Suprapubic skin (tissue), 4 donors: ENCODE results near the gene AQP12A. TPM values are rescaled to one million over a fixed set of nuclear protein-coding genes. Genes with fewer than 3 reads are reported as not detected.

Source experiments
- DNase-seq, 2 donors: peaks; one replicate each; pipeline ENCODE4 v3.0.0-alpha.2; 2019; ENCODE audit warnings: low spot score in 2 of 2
- H3K27ac ChIP-seq: fragments of 200-600 bp; sonication (generic); one replicate; pipeline ENCODE4 v1.5.1; 2019
- H3K27me3 ChIP-seq: fragments of 200-600 bp; sonication (generic); one replicate; pipeline ENCODE4 v1.5.1; 2019
- H3K36me3 ChIP-seq: fragments of 200-600 bp; sonication (generic); one replicate; pipeline ENCODE4 v1.5.1; 2019
- H3K4me1 ChIP-seq: fragments of 200-600 bp; sonication (generic); one replicate; pipeline ENCODE4 v1.5.1; 2019
- H3K4me3 ChIP-seq: fragments of 200-600 bp; sonication (generic); one replicate; pipeline ENCODE4 v1.5.1; 2019; ENCODE audit warnings: mild to moderate bottlenecking
- H3K9me3 ChIP-seq: fragments of 200-600 bp; sonication (generic); one replicate; pipeline ENCODE4 v1.5.1; 2019
- EP300 ChIP-seq: sonication (generic); formaldehyde crosslinking; IDR thresholded peaks from one replicate; pipeline ENCODE4 v1.6.1; 2017; ENCODE audit warnings: antibody characterized with exemption
- POLR2A ChIP-seq, 2 donors: fragments of 450-650 bp; IDR thresholded peaks; one replicate each; pipeline ENCODE4 v1.6.1; 2017; ENCODE audit warnings: antibody characterized with exemption in 2 of 2, mild to moderate bottlenecking in 2 of 2, moderate library complexity in 2 of 2
- POLR2AphosphoS5 ChIP-seq, 3 donors: sonication (generic); formaldehyde crosslinking; IDR thresholded peaks; one replicate each; pipeline ENCODE4 v1.6.1; 2017; ENCODE audit warnings: antibody characterized with exemption in 3 of 3
- whole genome bisulfite sequencing: methylation state at CpG from one replicate; pipeline ENCODE4 v1.1.5; 2018; 5-methylcytosine and 5-hydroxymethylcytosine counted together
- total RNA-seq, 4 donors: library from RNA; depleted of rRNA; stranded (reverse); fragments of >200 nt; gene quantifications; one replicate each; pipeline ENCODE4 v1.1.0, GENCODE V29; 2016
- TF ChIP-seq, protein P1 (sequence below), 2 donors: fragments of 200-600 bp in 1 of 2; fragments of 450-650 bp in 1 of 2; sonication (generic) in 1 of 2; IDR thresholded peaks; one replicate each; pipeline ENCODE4 v1.5.1; 2016 to 2019; ENCODE audit warnings: antibody characterized with exemption in 2 of 2, mild to moderate bottlenecking in 1 of 2, moderate library complexity in 1 of 2

AQP12A gene
- total RNA-seq, 4 donors from 2014 or later, result not detected

DNA sequence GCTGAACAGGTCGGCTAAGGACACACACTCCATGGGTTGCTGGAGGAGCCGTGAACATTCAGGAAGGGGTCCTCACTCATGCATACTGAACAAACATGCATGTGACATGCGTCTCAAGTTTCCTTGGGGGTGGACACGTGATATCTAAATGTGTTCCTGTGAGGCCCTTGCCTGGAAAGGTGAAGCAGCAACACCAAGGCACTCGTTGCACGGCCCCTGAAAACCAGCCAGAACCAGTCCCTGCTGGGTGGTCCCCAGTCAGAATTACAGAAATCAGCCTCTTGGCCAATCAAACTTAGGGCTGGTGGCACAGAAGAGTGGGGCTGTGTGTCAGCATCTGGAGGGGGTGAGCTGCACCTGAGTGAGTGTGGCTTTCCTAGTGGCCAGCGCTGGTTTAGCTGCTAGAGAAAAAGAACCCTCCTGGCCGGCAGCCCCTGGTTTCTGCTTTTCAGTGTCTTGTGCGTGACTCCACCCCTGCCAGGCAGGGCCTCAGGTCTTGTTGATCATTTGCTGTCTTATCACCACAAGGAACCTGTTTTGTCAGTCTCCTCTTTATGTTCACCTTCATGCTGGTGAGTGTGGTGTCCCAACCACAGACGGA, 5.8 kb upstream of the AQP12A start:
- no peaks in the 10 kb centered on the region for H3K4me1 ChIP-seq
- TF ChIP-seq EP300 (no peak), POLR2A (IDR thresholded peaks at IDR 0.05) (no peak), POLR2AphosphoS5 (IDR thresholded peaks at IDR 0.05) (no peak)
- TF ChIP-seq, protein P1, sequence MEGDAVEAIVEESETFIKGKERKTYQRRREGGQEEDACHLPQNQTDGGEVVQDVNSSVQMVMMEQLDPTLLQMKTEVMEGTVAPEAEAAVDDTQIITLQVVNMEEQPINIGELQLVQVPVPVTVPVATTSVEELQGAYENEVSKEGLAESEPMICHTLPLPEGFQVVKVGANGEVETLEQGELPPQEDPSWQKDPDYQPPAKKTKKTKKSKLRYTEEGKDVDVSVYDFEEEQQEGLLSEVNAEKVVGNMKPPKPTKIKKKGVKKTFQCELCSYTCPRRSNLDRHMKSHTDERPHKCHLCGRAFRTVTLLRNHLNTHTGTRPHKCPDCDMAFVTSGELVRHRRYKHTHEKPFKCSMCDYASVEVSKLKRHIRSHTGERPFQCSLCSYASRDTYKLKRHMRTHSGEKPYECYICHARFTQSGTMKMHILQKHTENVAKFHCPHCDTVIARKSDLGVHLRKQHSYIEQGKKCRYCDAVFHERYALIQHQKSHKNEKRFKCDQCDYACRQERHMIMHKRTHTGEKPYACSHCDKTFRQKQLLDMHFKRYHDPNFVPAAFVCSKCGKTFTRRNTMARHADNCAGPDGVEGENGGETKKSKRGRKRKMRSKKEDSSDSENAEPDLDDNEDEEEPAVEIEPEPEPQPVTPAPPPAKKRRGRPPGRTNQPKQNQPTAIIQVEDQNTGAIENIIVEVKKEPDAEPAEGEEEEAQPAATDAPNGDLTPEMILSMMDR (IDR thresholded peaks at IDR 0.05), result no peak
- no peak overlapping the region for H3K27ac ChIP-seq
- H3K4me3 ChIP-seq, result no peak overlapping the region
- 53% methylated on average over 8 of the region's 10 CpGs for WGBS
- no peaks in the 10 kb centered on the region for H3K9me3 ChIP-seq
- no peak for DNase-seq
- H3K27me3 ChIP-seq, result peaks cover 16% of the 10 kb centered on the region
- no peaks in the 10 kb centered on the region for H3K36me3 ChIP-seq

DNA sequence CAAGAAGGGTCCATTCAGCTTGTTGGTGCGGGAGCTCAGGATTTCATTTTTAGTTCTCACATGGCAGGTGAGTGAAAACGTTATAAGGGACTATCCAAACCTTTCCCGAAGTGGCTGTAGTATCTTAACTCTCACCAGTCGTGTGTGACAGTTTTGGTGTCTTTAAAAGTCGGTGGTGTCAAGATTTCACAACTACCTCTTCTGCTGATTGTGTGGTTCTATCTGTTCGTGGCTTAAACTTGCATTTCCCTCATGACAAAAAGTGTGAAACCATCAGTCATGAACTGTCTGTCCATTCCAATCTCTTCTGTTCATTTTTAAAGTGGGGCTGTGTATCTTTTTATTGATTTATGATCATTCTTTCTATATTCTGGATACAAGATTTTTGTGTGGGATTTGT, 5.2 kb upstream of the AQP12A start:
- no peak for TF ChIP-seq EP300
- Histone ChIP-seq H3K27me3 (peaks cover 16% of the 10 kb centered on the region), H3K27ac (no peak overlapping the region)

DNA sequence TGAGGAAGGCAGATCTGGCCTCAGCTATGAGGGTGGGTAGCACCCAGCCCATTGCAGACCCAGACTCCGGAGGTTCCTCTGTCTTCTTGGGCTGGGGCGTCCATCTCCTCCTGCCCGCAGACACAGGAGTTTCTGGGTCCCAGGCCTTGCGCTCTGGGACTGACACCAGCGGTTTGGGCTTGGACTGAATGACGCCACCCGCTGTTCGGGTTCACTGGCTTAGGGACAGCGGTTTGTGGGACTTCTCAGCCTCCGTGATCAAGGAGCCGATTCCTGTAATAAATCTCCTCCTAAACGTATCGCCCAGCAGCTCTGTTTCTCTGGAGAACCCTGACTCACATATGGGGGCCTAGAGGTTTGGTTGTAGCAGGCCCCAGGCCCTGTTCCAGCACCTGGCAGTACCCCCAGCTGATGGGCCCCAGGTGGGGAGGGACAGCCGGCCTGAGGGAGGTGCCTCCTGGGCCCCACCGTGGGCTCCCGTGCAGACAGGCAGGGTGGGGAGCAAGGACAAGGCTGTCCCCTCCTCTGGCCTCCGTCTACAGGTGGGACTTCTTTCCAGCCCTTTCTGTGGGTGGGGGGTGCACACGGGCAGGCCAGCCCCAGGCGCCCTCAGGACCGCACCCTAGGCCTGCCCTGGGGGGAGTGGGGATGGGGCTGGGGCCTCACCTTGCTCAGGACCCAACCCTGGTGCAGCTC, 4.5 kb upstream of the AQP12A start:
- no peaks in the 10 kb centered on the region for H3K4me1 ChIP-seq
- no peak overlapping the region for H3K4me3 ChIP-seq
- no peak for DNase-seq
- H3K9me3 ChIP-seq, result no peaks in the 10 kb centered on the region
- 78% methylated on average over 15 of the region's 20 CpGs for WGBS
- no peak for TF ChIP-seq POLR2A (IDR thresholded peaks at IDR 0.05)
- TF ChIP-seq, protein P1 (IDR thresholded peaks at IDR 0.05), result no peak
- no peak for TF ChIP-seq POLR2AphosphoS5 (IDR thresholded peaks at IDR 0.05)
- TF ChIP-seq EP300, result no peak
- H3K36me3 ChIP-seq, result no peaks in the 10 kb centered on the region
- no peak overlapping the region for H3K27ac ChIP-seq
- H3K27me3 ChIP-seq, result peaks cover 16% of the 10 kb centered on the region

More for the DNA sequence above, 5.2 kb upstream of the AQP12A start:
- Histone ChIP-seq H3K4me3 (no peak overlapping the region), H3K9me3 (no peaks in the 10 kb centered on the region), H3K36me3 (no peaks in the 10 kb centered on the region), H3K4me1 (no peaks in the 10 kb centered on the region)
- no peak for DNase-seq
- WGBS, result 61% methylated on average over 6 of the region's 6 CpGs

DNA sequence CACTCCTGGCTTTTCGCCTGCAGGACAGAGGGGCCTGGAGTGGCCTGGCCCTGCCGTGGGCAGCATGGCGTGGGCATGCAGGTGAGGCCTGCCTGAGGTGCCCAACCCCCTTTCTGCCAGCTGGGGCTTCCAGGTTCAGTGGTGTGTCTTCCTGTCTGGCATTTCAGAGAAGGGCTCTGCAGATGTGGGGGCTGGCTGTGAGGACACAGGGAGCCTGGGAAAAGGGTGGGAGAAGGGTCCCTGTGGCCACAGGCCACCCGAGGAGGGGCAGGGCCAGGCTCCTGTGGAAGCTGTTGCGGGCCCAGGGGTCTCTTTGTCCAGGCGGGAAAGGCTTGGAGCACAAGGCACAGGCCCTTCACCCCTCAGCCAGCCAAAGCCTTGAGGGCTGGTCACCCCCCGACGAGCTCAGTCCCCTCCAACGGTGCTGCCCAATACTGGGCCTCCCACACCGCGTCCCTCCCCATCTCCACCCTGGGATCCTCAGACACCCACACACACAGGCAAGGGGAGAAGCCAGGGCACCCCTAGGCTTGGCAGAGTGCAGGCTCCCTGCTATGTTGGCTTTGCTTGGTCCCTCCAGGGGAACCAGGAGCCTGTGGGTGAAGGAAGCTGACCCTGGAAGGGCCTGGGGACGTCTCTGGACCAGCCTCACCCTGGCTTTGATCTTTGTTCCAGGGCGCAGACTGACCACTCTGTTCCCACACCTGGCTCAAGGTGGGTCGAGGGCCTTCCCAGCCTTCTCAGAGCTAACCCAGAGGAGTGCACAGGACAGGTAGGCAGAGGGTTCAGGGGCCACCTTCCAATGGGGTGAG, 3.7 kb upstream of the AQP12A start:
- H3K4me1 ChIP-seq, result no peaks in the 10 kb centered on the region
- no peaks in the 10 kb centered on the region for H3K9me3 ChIP-seq
- peaks cover 16% of the 10 kb centered on the region for H3K27me3 ChIP-seq
- H3K36me3 ChIP-seq, result no peaks in the 10 kb centered on the region
- TF ChIP-seq, protein P1 (IDR thresholded peaks at IDR 0.05), result no peak
- no peak for TF ChIP-seq POLR2AphosphoS5 (IDR thresholded peaks at IDR 0.05)
- no peak for TF ChIP-seq POLR2A (IDR thresholded peaks at IDR 0.05)
- TF ChIP-seq EP300, result no peak
- no peak overlapping the region for H3K4me3 ChIP-seq
- WGBS, result 90% methylated on average over 7 of the region's 14 CpGs
- H3K27ac ChIP-seq, result no peak overlapping the region
- no peak for DNase-seq

DNA sequence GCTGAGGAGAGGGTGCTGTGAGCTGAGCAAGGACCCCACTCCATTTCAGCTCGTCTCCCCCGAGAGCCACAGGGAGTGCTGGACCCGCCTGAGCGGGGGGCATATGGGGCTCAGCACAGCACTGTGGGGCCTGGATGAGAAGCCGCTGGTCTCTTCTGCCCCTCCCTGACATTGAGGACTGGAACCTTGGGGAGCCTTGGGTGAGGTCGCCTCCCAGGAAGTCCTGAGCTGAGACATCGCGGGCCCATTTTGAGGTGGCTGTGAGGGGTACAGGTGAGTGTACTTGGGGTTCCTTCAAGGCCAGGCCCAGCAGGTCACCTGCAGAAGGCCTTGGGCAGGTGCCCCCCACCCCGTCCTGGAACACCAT, 3.1 kb upstream of the AQP12A start:
- Histone ChIP-seq H3K27ac (no peak overlapping the region), H3K9me3 (no peaks in the 10 kb centered on the region), H3K4me1 (no peaks in the 10 kb centered on the region), H3K36me3 (no peaks in the 10 kb centered on the region), H3K4me3 (no peak overlapping the region), H3K27me3 (peaks cover 16% of the 10 kb centered on the region)
- TF ChIP-seq POLR2A (IDR thresholded peaks at IDR 0.05) (no peak), EP300 (no peak), POLR2AphosphoS5 (IDR thresholded peaks at IDR 0.05) (no peak)
- TF ChIP-seq, protein P1 (IDR thresholded peaks at IDR 0.05), result no peak
- 80% methylated on average over 2 of the region's 9 CpGs for WGBS
- DNase-seq, result no peak
